Skin epidermis (tissue), 12 donors: Measurements from ENCODE around the gene PIKFYVE.
A peak's percentile ranks its signal among the peaks of the same experiment; 100 is the strongest.
"Not testable (repeated sequence)": the region's sequence is repeated elsewhere in the genome, so short reads cannot be mapped to it uniquely, and the experiment has no call there.

Source experiments
- H3K27ac ChIP-seq, 21 experiments: fragments of 200-600 bp; sonication (generic) in 11 of 21; one replicate each; pipeline ENCODE4 v1.5.0; 2020; ENCODE audit warnings: mild to moderate bottlenecking in 3 of 21, inconsistent platforms in 2 of 21, moderate library complexity in 2 of 21
- H3K4me3 ChIP-seq, 7 experiments: fragments of 200-600 bp; sonication (generic) in 2 of 7; one replicate each; pipeline ENCODE4 v1.5.0; 2020; ENCODE audit warnings: inconsistent platforms in 2 of 7, mild to moderate bottlenecking in 2 of 7, moderate library complexity in 1 of 7

Gene PIKFYVE

DNA sequence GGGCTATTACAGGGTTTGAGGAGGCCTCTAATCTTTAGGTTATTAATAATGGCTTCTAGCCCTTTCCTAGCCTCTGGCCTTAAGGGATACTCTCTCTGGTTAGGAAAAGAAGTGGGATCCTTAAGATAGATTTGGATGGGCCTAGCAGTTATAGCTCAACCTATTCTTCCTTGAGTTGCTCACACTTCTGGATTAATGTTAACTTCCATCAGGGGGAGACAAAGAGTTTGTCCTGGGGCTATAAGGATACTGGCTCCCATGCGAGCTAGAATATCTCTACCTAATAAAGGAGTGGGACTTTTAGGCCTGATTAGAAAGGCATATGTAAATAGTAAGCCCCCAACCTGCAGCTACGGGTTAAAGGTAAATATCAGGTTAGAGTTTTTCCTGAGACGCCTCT lies 126.2 kb downstream of the PIKFYVE start:
- H3K27ac ChIP-seq: no peak overlapping the region
- H3K4me3 ChIP-seq: no peak overlapping the region

GRCh38 chr2:208396796-208397195 lies 130.7 kb downstream of the PIKFYVE start:
- H3K27ac ChIP-seq, H3K4me3 ChIP-seq: not testable (repeated sequence)

GRCh38 chr2:208399201-208399600 lies 133.1 kb downstream of the PIKFYVE start:
- H3K27ac ChIP-seq: no peak overlapping the region

GRCh38 chr2:208406474-208407451 lies 140.7 kb downstream of the PIKFYVE start, which contains the start of gene PTH2R:
PTH2R (plus strand) TSS chr2:208406792; CDS start chr2:208407044, 252 bp downstream.
- no peak within 1 kb of the TSS for H3K27ac ChIP-seq
- peak within 1 kb of the TSS in 1 of 7 experiments; percentile 0 for H3K4me3 ChIP-seq

More at GRCh38 chr2:208399201-208399600, 133.1 kb downstream of the PIKFYVE start:
- no peak overlapping the region for H3K4me3 ChIP-seq

- Histone ChIP-seq H3K27ac (no peak overlapping the region), H3K4me3 (no peak overlapping the region)
Measured at GRCh38 chr2:208407667-208408066, 141.6 kb downstream of the PIKFYVE start.
